SK-N-SH treated with all-trans-retinoic acid at 6 μM for 48 hours (cell line): ENCODE data around the gene ZFP69.
"Not testable (repeated sequence)": the region's sequence is repeated elsewhere in the genome, so short reads cannot be mapped to it uniquely, and the experiment has no call there.

Source experiments
- GLIS3 ChIP-seq: fragments of 250-450 bp; sonication (Bioruptor Pico); IDR thresholded peaks from 2 replicates; pipeline ENCODE4 v1.5.0; 2020; ENCODE audit warnings: mild to moderate bottlenecking, moderate library complexity
- OSR1 ChIP-seq: fragments of 250-450 bp; sonication (Bioruptor Pico); IDR thresholded peaks from 2 replicates; pipeline ENCODE4 v1.8.0; 2022; ENCODE audit warnings: moderate library complexity, mild to moderate bottlenecking, inconsistent platforms
- PPARA ChIP-seq: fragments of 250-450 bp; sonication (Bioruptor Pico); IDR thresholded peaks from 2 replicates; pipeline ENCODE4 v1.5.0; 2020; ENCODE audit warnings: mild to moderate bottlenecking, borderline replicate concordance
- SNAI2 ChIP-seq: fragments of 250-450 bp; sonication (Bioruptor Pico); IDR thresholded peaks from 2 replicates; pipeline ENCODE4 v1.5.0; 2020; ENCODE audit warnings: mild to moderate bottlenecking, moderate library complexity
- TSHZ2 ChIP-seq: fragments of 250-450 bp; sonication (Bioruptor Pico); IDR thresholded peaks from 2 replicates; pipeline ENCODE4 v1.5.0; 2020; ENCODE audit warnings: mild to moderate bottlenecking, moderate library complexity
- ZNF70 ChIP-seq: fragments of 450-650 bp; formaldehyde crosslinking; IDR thresholded peaks from 2 replicates; pipeline ENCODE4 v1.5.0; 2020; ENCODE audit warnings: mild to moderate bottlenecking, moderate library complexity
- ZNF8 ChIP-seq: fragments of 450-650 bp; formaldehyde crosslinking; IDR thresholded peaks from 2 replicates; pipeline ENCODE4 v1.5.0; 2020; ENCODE audit warnings: mild to moderate bottlenecking, moderate library complexity
- TF ChIP-seq, protein P1 (sequence below): fragments of 250-450 bp; sonication (Bioruptor Pico); IDR thresholded peaks from 2 replicates; pipeline ENCODE4 v1.8.0; 2020; ENCODE audit warnings: mild to moderate bottlenecking, moderate library complexity, borderline replicate concordance
- TF ChIP-seq, protein P2 (sequence below): fragments of 250-450 bp; sonication (Bioruptor Pico); IDR thresholded peaks from 2 replicates; pipeline ENCODE4 v1.5.1; 2020; ENCODE audit warnings: low read depth, mild to moderate bottlenecking, moderate library complexity

DNA sequence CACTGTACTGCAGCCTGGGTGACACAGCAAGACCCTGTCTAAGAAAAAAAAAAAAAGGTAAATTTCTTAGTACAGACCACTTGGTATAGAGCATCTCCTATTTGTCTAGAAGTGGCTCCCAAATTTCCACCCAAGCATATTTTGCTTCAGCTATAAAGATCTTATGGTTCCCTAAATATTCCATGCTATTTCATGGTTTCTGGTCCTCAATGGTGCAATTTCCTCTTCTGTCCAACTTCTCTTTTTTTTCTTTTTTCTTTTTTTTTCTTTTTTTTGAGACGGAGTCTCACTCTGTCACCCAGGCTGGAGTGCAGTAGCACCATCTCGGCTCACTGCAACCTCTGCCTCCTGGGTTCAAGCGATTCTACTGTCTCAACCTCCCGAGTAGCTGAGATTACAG, 25.6 kb downstream of the ZFP69 start:
- not testable (repeated sequence) for TF ChIP-seq SNAI2; OSR1; TSHZ2 (CRISPR knock-in tag); PPARA (CRISPR knock-in tag); ZNF8; ZNF70 (CRISPR knock-in tag); GLIS3 (CRISPR knock-in tag)
- TF ChIP-seq, protein P1, sequence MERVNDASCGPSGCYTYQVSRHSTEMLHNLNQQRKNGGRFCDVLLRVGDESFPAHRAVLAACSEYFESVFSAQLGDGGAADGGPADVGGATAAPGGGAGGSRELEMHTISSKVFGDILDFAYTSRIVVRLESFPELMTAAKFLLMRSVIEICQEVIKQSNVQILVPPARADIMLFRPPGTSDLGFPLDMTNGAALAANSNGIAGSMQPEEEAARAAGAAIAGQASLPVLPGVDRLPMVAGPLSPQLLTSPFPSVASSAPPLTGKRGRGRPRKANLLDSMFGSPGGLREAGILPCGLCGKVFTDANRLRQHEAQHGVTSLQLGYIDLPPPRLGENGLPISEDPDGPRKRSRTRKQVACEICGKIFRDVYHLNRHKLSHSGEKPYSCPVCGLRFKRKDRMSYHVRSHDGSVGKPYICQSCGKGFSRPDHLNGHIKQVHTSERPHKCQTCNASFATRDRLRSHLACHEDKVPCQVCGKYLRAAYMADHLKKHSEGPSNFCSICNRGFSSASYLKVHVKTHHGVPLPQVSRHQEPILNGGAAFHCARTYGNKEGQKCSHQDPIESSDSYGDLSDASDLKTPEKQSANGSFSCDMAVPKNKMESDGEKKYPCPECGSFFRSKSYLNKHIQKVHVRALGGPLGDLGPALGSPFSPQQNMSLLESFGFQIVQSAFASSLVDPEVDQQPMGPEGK (CRISPR knock-in tag): not testable (repeated sequence)
- TF ChIP-seq, protein P2, sequence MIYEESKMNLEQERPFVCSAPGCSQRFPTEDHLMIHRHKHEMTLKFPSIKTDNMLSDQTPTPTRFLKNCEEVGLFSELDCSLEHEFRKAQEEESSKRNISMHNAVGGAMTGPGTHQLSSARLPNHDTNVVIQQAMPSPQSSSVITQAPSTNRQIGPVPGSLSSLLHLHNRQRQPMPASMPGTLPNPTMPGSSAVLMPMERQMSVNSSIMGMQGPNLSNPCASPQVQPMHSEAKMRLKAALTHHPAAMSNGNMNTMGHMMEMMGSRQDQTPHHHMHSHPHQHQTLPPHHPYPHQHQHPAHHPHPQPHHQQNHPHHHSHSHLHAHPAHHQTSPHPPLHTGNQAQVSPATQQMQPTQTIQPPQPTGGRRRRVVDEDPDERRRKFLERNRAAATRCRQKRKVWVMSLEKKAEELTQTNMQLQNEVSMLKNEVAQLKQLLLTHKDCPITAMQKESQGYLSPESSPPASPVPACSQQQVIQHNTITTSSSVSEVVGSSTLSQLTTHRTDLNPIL (CRISPR knock-in tag): not testable (repeated sequence)
